HG03439 (cell line): ENCODE data around the gene PRKG1.
"Not testable (repeated sequence)": the region's sequence is repeated elsewhere in the genome, so short reads cannot be mapped to it uniquely, and the experiment has no call there.

Experiments
- ATAC-seq: cut with Tn5 transposase; IDR thresholded peaks from one replicate; pipeline ENCODE4 v1.9.1; 2021; ENCODE audit warnings: mild to moderate bottlenecking, moderate library complexity; ENCODE audit not compliant: unreplicated experiment

The PRKG1 gene

DNA sequence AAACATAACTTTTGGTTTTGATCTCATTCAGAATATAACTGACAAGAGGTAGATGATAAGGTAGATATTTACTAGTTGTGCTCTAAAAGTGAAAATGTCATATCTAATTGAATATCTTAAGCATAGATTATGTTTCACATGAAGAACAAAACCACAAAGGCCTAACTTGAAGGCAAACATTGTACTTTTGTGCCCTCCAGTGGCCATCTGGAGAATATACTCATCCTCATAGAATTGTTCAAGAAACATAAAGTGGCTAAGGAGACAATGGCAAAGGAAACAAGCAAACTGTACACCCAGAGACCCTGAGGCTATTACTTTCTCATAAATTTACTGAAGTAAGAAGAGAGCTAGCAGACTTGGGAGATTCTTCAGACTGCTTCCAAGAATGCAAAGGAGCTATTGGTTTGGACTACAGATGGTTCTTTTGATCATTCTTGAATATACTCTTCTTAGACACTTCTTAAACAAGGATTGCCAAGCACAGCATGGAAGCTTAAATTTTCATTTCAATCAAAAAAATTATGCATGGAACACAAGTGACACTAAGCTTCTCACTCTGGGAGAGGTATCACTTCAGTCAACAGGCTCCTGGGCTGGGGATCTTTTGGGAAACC lies 1141.6 kb downstream of the PRKG1 start:
- peak; percentile 77 for ATAC-seq

DNA sequence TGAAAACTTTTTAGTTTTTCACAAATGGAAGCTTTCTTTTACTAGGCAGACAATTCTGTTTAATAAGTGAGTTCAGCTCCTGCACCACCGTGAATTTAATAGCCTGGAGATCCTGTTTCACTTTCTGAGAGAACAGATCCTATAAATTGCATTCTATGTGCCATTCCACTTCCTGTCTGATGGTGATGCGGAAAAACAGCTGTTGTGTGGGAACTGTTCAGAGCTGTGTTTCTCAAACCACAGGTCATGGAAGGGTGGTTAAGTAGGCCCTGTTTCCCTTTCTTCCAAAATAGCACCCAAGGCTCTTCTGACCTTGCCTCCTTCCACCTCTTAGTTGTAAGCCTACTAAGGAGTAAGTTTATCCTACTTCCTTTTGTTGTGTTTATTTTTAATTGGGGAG lies 1142.6 kb downstream of the PRKG1 start:
- no peak for ATAC-seq

DNA sequence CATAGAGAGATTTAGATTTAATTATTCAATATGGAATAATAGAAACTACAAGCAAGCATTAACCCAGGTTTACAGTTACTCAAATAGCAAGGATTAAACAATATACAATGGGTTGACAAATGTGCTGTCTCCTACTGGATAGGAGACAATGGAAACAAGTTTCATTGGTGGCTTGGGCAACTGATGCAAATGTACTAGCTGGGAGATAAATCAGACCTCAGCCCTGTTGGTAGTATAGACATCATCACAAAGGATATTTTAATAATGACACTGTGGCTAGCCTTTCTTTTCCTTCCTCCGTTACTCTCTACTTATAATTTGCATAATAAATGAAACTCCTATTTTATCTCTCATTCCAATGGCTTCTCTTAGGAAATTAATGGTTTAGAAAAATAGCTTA lies 1143.2 kb downstream of the PRKG1 start:
- ATAC-seq, result no peak

DNA sequence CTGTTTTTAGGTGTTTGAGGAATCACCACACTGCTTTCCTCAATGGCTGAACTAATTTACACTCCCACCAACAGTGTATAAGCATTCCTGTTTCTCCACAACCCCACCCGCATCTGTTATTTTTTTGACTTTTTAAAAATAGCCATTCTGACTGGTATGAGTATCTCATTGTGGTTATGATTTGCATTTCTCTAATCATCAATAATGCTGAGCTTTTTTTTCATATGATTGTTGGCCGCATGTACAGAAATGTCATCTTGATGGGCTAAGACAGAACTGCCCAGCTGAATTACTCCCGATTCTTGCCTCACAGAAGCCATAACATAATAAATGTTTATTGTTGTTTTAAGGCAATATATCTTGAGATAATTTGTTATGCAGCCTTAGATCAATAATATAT lies 1146.7 kb downstream of the PRKG1 start:
- ATAC-seq, result no peak

DNA sequence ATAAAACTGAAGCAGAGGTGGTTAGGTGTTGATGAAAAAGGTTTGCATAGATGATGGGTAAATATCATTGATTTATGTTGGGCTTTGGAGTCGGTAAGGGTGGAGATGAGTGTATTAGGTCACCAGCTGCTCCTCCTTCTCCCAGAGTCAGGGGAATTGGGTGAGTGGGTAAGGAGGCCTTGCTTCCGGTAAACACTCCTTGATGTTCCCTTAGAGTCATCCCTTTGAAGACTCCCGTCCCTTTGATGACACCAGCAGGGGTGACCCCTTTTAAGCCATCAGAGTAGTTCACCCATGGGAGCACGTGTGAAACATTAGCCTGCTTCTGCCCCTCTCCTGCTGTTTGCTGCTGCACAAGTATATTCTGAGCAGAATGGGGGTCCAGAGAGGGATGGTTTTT lies 1147.6 kb downstream of the PRKG1 start:
- ATAC-seq, result no peak

DNA sequence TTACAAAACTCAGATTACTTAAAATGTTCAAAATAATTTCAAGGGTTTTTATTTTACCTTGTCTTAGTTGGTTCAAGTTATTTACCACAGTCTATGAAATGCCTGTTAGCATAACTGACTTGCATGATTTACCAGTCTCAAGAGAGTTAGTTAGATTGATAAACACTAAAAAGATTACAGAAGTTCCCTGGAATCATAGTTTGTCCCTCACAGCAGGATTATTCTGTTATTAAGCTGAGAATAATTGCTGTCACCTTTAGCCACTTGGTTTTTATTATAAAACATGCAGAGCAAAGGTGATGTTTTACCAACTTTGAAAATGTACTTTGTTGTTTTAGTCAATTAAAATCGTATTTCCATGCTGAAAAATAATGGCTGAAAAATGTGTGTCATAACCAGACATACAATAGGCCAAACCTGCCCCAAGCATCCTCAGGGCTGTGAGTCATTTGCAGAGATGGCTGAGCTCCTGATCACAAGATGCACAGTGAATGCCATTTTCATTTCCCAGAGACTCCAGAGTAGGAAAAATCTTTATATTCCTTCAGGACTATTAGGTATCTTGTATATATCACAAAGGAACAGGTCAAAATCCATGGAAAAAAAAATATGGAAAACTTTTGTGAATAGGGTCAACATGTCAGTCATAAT lies 1152.0 kb downstream of the PRKG1 start:
- ATAC-seq, result no peak

DNA sequence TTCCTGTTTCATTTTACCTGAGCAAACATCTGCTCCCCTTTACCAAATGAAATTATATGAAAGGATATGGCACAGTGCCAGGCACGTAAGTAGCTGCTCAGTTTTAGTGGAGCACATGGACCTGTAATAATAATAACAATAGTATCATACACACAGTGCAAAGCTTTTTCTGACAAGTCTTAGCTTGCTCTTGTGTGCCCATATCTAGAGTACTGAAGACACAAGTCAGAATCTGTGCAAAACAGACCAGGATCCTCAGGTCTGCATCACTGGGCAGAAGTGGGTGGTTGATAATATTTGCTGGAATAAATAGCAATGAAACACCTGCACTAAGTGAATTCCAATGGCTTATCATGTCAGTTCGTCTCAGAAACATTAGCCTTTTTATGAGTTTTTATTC lies 1154.3 kb downstream of the PRKG1 start:
- no peak for ATAC-seq

DNA sequence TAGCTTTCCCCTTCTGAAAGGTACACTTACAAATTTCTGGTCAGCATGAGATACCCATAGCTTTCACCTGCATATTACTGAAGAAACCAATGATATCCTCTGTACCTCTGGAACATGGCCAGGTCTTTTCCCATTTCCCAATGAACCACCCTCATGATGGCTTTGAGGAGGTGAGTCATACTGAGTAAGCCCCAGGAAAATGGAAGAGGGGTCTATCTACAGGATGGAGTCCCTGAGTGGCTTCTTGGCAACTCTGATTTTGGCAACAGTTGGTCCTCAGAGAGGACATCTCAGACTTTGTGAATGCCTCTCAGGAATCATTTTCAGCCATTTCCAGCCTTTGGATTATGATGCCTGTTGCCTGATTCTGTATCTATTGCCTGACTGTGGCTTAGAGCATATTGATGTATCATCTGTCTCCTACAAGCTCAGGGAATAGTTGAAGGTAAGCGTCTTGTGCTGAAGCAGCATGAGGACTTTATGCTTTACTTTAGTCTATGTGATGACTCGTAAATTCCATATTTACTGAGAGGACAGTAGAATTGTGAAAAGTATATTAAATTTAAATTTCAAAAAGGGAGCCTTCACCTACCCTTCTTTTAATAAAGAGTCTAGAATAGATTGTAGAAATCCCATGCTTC lies 1155.1 kb downstream of the PRKG1 start:
- ATAC-seq, result no peak

DNA sequence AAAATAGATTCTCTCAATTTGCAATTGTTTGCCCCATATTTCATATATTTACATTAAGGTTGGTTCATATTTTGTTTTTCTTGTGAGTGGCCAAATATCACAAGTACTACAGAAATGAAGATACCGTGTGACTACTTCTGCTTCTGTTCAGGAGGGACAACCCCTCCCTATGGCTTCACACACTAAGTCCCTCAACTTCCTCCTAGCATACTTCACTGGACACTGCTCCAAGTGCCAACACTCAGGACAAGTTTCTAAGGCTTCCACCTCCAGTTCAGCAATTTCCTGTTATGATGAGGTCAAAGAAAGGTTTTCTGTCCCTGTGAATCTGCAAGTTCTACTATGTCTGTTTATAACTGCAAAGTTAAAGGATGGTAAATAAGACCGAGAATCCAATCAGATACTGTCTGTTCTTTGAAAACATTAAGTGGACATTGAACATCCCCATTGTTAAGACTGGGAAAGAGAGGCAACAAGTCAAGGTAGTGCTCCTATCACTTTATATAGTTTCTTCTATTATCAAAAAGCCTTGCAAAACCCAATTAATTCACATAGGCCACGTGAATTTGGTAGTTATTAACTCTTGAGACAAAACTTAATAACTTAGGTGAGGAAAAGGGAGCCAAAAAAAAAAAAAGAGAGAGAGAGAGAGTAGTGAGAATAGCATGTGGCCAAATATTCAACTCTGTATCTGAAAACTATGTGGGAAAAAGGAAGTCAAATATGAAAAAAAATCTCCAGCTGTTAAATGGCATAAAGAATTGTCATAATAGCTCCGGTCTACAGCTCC lies 1158.5 kb downstream of the PRKG1 start:
- ATAC-seq, result peak; percentile 98

DNA sequence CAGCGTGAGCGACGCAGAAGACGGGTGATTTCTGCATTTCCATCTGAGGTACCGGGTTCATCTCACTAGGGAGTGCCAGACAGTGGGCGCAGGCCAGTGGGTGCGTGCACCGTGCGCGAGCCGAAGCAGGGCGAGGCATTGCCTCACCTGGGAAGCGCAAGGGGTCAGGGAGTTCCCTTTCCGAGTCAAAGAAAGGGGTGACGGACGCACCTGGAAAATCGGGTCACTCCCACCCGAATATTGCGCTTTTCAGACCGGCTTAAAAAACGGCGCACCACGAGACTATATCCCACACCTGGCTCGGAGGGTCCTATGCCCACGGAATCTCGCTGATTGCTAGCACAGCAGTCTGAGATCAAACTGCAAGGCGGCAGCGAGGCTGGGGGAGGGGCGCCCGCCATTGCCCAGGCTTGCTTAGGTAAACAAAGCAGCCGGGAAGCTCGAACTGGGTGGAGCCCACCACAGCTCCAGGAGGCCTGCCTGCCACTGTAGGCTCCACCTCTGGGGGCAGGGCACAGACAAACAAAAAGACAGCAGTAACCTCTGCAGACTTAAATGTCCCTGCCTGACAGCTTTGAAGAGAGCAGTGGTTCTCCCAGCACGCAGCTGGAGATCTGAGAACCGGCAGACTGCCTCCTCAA lies 1159.2 kb downstream of the PRKG1 start:
- not testable (repeated sequence) for ATAC-seq

DNA sequence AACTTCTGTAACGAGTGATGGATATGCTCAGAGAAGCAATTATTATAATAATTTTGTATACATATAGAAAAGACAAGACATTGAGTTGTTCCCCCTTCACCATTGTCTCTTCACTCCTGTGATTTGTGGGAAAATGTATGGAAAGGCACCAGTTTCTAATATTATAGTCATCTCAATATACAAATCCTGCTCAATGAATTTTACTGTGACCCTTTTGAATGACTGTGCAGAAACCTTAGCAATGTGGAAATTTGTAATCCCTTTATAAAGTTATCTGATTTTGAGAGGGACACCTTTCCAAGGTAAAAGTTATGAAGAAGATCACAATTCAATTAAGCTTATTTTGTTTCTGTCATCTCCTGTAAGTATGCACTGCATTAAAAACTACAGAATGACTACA lies 1165.5 kb downstream of the PRKG1 start:
- no peak for ATAC-seq

DNA sequence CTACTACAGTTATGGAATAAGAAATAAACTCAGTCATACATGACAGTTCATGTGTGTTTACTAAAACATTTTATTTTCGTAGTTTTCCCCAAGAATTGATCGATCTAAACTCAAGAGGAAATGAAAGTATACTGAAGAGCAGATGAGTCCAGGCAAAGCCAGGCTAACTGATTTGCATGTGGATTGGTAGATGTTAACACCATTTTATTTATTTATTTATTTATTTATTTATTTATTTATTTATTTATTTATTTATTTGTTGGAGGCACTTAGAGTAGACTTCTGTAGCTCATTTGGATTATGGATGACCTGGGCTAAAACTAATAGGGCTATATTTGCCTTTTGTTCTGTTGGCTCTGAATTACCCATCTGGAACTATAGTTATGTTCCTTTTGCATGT lies 1171.3 kb downstream of the PRKG1 start:
- ATAC-seq, result no peak

DNA sequence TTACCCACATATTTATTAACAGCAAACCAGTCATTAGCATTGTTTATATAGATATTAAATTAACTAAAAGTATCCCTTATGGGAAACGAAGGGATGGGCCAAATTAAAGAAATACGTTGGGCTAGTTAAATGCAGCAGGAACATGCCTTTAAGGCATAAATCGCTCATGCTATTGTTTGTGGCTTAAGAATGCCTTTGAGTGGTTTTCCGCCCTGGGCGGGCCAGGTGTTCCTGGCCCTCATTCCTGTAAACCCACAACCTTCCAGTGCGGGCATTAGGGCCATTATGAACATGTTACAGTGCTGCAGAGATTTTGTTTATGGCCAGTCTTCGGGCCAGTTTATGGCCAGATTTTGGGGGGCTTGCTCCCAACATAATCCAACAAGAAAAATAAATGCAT lies 1173.6 kb downstream of the PRKG1 start:
- not testable (repeated sequence) for ATAC-seq

DNA sequence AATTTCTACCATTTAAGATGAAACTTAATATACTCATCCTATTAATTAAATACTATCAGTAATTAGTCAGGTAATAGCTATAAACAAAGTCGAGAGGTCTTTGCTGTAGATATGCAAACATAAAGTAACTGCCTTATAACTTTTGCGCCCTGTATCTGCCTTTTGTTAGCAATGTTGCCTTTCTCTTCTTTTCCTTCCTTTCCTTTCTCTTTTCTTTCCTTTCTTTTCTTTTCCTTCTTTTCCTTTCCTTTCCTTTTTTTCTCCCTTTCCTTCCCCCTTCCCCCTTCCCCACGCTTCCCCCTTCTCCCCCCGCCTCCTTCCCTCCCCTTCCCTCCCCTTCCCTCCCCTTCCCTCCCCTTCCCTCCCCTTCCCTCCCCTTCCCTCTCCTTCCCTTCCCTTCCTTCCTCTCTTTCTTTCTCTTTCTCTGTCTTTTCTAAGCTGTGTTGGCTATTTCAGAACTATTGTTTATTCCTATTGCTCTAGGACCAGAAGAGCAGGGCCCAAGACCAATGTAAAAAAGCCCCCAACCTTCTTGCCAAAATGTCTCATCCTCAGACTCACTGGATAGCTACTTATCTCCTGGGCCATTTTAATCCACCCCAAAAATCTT lies 1174.5 kb downstream of the PRKG1 start:
- no peak for ATAC-seq

DNA sequence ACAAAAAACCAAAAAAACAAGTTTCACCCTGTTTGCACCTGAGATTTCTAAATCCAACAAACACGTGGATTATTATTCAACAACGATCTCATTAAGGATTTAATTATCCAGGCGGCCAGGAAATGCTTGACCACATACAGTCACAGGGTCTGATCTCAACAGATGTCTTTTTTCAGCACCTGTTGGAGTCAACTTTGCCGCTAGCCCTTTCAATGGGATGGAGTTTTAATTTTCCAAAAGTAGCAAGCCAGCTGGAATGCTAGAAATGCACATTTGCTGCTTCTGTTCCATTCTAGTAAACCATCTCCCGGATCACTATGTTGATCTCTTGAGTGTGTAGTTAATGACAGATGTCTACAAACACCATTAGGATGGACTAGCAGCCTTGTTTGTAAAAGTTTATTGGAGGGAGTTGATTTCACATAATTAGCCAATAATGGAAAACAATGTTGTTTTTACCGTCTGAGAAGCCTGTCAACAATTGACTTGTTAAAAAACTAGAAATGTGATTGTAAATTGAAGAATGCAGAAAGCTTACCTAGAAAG lies 1175.6 kb downstream of the PRKG1 start:
- ATAC-seq, result no peak

DNA sequence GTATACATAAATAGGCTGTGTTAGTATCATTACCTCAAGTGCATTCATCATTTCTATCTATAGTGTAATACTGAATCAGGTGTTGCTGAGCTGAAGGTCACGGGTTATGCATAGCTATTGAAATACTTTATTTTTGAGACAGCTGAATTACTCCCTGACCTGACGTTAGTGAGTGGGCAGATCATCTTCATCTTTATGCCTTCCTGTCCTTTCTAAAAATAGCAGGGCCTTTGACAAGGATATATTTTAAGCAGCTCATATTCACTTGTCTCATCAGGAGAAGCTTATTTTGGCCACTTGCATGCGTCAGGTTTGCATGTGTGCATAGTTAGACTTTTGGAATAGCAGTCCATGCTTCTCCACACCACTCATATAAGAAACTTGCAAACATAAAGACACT lies 1176.2 kb downstream of the PRKG1 start:
- no peak for ATAC-seq

DNA sequence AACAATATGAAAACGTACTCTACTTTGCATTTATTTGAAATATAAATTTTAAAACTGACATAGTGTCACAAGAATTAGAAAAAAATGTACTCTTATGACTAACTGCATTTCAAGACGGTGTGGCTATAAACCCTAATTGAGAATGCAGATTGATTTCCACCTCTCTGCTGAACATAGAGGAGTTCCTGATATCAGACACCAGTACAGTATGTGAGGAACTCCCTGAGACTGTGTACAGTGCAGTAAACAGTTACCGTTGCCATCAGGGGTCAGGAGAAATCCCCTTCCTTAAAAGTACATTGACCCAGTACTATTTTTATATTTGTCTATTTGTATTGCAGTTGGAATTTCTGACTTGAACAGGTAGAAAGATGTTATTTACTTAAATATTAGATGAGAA lies 1178.0 kb downstream of the PRKG1 start:
- no peak for ATAC-seq

DNA sequence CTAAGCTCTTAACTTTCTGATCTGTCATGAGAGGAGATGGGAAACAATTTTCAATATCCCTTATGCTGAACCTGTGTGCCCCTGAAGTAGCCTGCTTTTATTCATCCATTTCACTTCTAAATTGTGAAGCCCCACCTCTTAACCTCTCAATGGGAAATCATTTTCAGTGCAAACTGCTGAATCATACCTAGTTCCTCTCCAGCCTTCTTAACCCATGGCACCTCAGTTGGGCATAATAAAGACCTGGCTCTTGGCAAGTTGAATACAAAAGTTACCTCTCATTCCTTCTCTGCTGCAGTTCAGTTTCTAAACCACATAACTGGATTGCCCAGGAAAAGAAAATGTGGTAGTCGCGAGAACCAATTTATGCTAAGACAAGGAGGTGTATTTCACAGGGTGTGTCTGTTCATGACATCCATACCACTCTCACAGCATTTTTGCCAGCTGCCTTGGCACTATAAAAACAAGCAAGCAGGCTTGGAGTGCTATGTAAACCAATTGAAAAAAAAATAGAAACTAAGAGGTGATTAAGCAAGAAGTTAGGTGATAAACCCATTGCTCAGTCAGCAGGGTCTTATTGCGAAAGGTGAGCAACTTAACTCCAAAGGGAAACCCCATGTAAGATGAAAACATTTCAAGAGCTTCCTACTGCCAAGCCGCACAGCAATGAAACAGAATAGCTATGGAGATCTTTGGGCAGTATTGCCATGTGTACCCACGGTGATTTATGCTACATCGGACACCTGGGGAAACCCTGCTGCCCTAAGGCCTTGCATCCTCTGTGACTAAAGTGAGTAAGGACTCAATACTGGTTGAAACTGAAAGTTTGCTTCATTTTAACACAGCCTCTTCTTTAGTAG lies 1182.8 kb downstream of the PRKG1 start:
- peak; percentile 100 for ATAC-seq

DNA sequence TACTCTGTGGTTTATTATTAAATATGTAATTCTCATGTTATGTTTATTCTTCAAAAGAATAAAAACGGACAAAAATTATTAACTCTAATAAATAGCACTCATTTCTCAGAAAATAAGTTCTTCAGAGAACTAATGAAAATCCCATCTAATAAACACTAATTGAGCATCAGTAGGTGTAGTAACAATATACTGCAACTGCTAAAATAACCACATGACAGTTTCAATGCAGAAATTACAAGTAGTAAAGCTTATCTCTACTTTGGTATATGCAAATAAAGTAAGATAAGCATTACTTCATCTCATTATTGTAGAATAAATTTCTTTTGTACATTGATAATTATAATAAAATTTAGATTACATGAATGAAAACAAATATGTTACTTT lies 1183.4 kb downstream of the PRKG1 start:
- ATAC-seq, result peak; percentile 80
